ENCODE data around the gene JAK1. TPM values are rescaled to one million over a fixed set of nuclear protein-coding genes. Genes with fewer than 3 reads are reported as not detected.

JAK1 gene
- total RNA-seq, 4 donors from 2014 or later: 132 to 166 (median 161) TPM

DNA sequence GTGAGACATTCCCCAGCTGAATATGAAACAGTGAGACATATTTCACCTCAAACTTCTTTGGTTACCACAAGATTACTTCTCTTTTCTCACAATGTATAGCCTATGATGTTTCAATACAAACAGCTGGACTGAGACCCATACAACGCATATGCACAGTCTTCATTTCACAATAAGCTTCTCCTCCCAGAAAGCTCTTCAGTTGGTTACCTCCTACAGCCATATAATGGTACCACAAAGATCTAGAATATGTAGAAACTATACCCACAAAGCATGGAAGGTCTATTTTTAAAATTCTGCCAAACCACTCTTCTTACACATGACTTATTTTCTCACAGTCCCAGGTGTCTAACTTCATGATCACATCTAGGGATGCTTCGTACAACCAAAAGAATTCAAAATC, 70.8 kb downstream of the JAK1 start:
- ATAC-seq: no peak
- no peak overlapping the region for H3K27ac ChIP-seq
- no peak overlapping the region for H3K4me3 ChIP-seq
- no peaks in the 10 kb centered on the region for H3K36me3 ChIP-seq
- peaks cover 15 to 75% (median 29%) of the 10 kb centered on the region in 3 donors for H3K4me1 ChIP-seq
- TF ChIP-seq POLR2AphosphoS5 (IDR thresholded peaks at IDR 0.05) (no peak), POLR2A (IDR thresholded peaks at IDR 0.05) (no peak), EP300 (IDR thresholded peaks at IDR 0.05) (no peak)
- TF ChIP-seq, protein P1, sequence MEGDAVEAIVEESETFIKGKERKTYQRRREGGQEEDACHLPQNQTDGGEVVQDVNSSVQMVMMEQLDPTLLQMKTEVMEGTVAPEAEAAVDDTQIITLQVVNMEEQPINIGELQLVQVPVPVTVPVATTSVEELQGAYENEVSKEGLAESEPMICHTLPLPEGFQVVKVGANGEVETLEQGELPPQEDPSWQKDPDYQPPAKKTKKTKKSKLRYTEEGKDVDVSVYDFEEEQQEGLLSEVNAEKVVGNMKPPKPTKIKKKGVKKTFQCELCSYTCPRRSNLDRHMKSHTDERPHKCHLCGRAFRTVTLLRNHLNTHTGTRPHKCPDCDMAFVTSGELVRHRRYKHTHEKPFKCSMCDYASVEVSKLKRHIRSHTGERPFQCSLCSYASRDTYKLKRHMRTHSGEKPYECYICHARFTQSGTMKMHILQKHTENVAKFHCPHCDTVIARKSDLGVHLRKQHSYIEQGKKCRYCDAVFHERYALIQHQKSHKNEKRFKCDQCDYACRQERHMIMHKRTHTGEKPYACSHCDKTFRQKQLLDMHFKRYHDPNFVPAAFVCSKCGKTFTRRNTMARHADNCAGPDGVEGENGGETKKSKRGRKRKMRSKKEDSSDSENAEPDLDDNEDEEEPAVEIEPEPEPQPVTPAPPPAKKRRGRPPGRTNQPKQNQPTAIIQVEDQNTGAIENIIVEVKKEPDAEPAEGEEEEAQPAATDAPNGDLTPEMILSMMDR (IDR thresholded peaks at IDR 0.05): no peak
- no peaks in the 10 kb centered on the region for H3K27me3 ChIP-seq
- no peaks in the 10 kb centered on the region for H3K9me3 ChIP-seq
- whole genome bisulfite sequencing, 2 donors (ENCODE audit: low coverage in 1 of 2): 89 to 96% methylated on average over 2 of the region's 2 CpGs

DNA sequence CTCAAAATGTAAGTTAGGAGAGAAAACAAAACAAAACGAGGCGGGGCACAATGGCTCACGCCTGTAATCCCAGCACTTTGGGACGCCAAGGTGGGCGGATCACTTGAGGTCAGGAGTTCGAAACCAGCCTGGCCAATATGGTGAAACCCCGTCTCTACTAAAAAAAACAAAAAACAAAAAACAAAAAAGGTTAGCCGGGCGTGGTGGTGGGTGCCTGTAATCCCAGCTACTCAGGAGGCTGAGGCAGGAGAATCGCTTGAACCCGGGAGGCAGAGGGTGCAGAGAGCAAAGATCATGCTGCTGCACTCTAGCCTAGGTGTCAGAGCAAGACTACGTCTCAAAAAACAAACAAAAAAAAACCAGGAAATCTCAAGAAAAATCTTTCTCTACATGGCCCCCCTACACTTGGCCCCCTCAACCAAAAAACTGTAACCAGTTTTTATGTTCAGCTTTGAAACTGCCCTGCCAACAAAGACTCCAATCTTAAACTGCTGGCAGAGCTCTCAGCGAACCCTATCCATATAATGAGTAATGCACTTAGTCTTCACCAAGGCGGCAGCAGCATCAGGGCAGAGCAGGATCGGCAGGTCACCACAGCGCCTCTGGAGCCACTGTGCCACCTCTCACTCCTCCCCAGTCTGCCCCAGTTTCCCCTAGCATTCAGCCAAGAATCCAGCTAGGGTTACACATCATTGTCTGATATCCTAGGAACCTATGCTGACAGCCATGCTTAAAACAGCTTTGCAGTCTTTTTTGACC, 71.7 kb downstream of the JAK1 start:
- no peaks in the 10 kb centered on the region for H3K36me3 ChIP-seq
- peaks cover 15 to 83% (median 33%) of the 10 kb centered on the region in 3 donors for H3K4me1 ChIP-seq
- TF ChIP-seq POLR2AphosphoS5 (IDR thresholded peaks at IDR 0.05) (no peak), POLR2A (IDR thresholded peaks at IDR 0.05) (no peak), EP300 (IDR thresholded peaks at IDR 0.05) (no peak)
- TF ChIP-seq, protein P1 (IDR thresholded peaks at IDR 0.05): no peak
- H3K27ac ChIP-seq: no peak overlapping the region
- WGBS, 2 donors (ENCODE audit: low coverage in 1 of 2): 91 to 98% methylated on average over 6 to 10 of the region's 16 CpGs
- no peak overlapping the region for H3K4me3 ChIP-seq
- H3K9me3 ChIP-seq: no peaks in the 10 kb centered on the region
- no peak for ATAC-seq
- H3K27me3 ChIP-seq: no peaks in the 10 kb centered on the region

DNA sequence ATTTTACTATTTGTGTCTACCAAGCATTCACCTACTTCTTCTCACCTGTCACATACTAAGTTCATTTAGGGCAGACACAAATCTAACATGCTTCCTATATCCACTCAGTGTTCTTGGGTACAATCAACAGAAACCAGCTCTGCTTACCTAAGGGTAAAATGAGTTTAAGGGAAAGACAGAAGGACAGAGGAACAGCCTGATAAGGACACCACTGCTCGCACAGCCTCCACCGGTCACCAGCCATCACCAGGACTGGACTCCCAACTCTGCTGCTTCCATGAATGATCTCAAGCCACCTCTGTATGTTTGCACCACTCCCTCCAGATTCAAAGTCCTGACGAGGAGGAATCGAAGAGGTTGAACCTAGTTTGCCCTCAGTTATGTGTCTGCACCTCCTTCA, 72.4 kb downstream of the JAK1 start:
- no peak overlapping the region for H3K4me3 ChIP-seq
- no peaks in the 10 kb centered on the region for H3K27me3 ChIP-seq
- H3K36me3 ChIP-seq: no peaks in the 10 kb centered on the region
- 92% methylated on average over 2 of the region's 4 CpGs; no CpG with 5 or more reads in 1 of the 2 donors for whole genome bisulfite sequencing, 2 donors (ENCODE audit: low coverage in 1 of 2)
- no peak for ATAC-seq
- no peaks in the 10 kb centered on the region for H3K9me3 ChIP-seq
- no peak for TF ChIP-seq POLR2A (IDR thresholded peaks at IDR 0.05)
- TF ChIP-seq, protein P1 (IDR thresholded peaks at IDR 0.05): no peak
- TF ChIP-seq EP300 (IDR thresholded peaks at IDR 0.05): no peak
- TF ChIP-seq POLR2AphosphoS5 (IDR thresholded peaks at IDR 0.05): no peak
- H3K4me1 ChIP-seq: peaks cover 17 to 86% (median 33%) of the 10 kb centered on the region in 3 donors
- H3K27ac ChIP-seq: no peak overlapping the region

DNA sequence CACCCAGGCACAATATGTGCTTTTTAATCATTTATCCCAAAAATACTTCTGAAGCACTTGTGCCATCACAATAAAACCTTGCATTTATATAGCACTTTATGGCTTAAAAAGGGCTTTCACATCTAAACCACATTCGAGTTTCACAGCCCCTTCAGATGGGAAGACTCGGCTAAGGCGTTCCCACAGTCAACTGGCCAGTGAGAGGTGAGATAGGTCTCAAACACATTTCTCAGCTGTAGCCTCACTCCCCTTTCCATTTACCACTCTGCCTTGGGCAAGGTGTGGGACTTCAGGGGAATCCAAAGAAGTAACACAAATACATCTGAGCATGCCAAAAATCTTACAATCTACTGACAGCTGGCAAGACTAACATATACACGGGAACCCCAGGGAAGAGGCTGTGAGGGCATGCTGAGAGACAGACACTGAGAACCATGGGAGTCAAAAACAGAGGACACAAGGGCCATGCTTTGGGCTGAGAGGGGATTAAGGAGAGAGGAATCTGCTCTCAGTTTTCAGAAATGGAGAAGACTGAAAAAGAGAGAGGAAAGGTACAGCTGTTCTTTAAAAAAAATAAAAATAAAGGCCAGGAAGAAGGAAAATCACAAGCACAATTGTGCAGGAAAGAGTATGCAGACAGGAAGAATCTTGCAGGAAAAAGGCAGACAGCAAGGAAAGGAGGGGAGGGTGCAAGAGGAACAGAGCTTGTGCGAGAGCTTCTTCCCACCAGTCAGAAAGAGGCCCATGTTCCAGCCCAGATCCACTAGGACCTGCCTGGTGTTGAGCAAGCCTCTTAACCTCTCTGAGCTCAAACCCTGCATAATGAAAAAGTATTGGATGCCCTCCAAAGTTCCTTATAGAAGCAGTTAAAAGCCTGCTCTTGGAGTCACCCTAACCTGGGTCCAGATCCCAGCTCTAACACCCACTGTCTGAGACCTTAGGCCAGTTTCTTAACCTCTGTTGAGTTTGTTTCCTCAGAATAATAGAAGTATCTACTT, 73.5 kb downstream of the JAK1 start:
- no peak for TF ChIP-seq EP300 (IDR thresholded peaks at IDR 0.05)
- TF ChIP-seq POLR2A (IDR thresholded peaks at IDR 0.05): no peak
- TF ChIP-seq, protein P1 (IDR thresholded peaks at IDR 0.05): no peak
- no peak for TF ChIP-seq POLR2AphosphoS5 (IDR thresholded peaks at IDR 0.05)
- H3K27ac ChIP-seq: peak overlapping the region in 1 of 4 donors; percentile 42
- 49 to 63% methylated on average over 2 to 5 of the region's 5 CpGs for WGBS, 2 donors (ENCODE audit: low coverage in 1 of 2)
- no peaks in the 10 kb centered on the region for H3K27me3 ChIP-seq
- H3K4me1 ChIP-seq: peaks cover 11 to 82% (median 27%) of the 10 kb centered on the region in 3 donors
- ATAC-seq: no peak
- no peaks in the 10 kb centered on the region for H3K36me3 ChIP-seq
- no peaks in the 10 kb centered on the region for H3K9me3 ChIP-seq
- no peak overlapping the region for H3K4me3 ChIP-seq
